ENCODE measurements around the gene ZNF581.

ZNF581 gene

GRCh38 chr19:55650126-55650557, 6.7 kb downstream of the ZNF581 start:
- no peak for TF ChIP-seq GABPA (IDR thresholded peaks at IDR 0.05; ENCODE audit: low read depth)
- TF ChIP-seq POLR2AphosphoS5 (IDR thresholded peaks at IDR 0.05; ENCODE audit: low read depth), result no peak
- TF ChIP-seq CTCF (IDR thresholded peaks at IDR 0.05; ENCODE audit: insufficient read depth, low read length), result no peak
- TF ChIP-seq SPI1 (IDR thresholded peaks at IDR 0.05; ENCODE audit: borderline replicate concordance, low read depth), result no peak
- no peak for TF ChIP-seq REST (IDR thresholded peaks at IDR 0.05; ENCODE audit: insufficient replicate concordance, low read depth)

GRCh38 chr19:55650602-55651230, 7.3 kb downstream of the ZNF581 start:
- H3K27ac ChIP-seq (replicated peaks), result no peak overlapping the region
- no peak for DNase-seq (ENCODE audit: low read depth in 1 of 2, low spot score in 1 of 2)

More at GRCh38 chr19:55650126-55650557, 6.7 kb downstream of the ZNF581 start:
- H3K4me3 ChIP-seq (replicated peaks; ENCODE audit: insufficient read depth, low read length), result no peak overlapping the region
- DNase-seq (ENCODE audit: low read depth in 1 of 2, low spot score in 1 of 2), result no peak
- no peaks in the 10 kb centered on the region for H3K27me3 ChIP-seq (ENCODE audit: insufficient read depth, poor library complexity, severe bottlenecking)
- H3K27ac ChIP-seq (replicated peaks), result no peak overlapping the region

More at GRCh38 chr19:55650602-55651230, 7.3 kb downstream of the ZNF581 start:
- Histone ChIP-seq H3K4me3 (replicated peaks; ENCODE audit: insufficient read depth, low read length) (no peak overlapping the region), H3K27me3 (ENCODE audit: insufficient read depth, poor library complexity, severe bottlenecking) (no peaks in the 10 kb centered on the region)
- TF ChIP-seq SPI1 (IDR thresholded peaks at IDR 0.05; ENCODE audit: borderline replicate concordance, low read depth), result no peak
- TF ChIP-seq CTCF (IDR thresholded peaks at IDR 0.05; ENCODE audit: insufficient read depth, low read length), result no peak
- TF ChIP-seq GABPA (IDR thresholded peaks at IDR 0.05; ENCODE audit: low read depth), result no peak
- no peak for TF ChIP-seq REST (IDR thresholded peaks at IDR 0.05; ENCODE audit: insufficient replicate concordance, low read depth)
- TF ChIP-seq POLR2AphosphoS5 (IDR thresholded peaks at IDR 0.05; ENCODE audit: low read depth), result no peak
